H9 (cell line): ENCODE data around the gene SLC48A1. TPM values are rescaled to one million over a fixed set of nuclear protein-coding genes. Genes with fewer than 3 reads are reported as not detected.

Experiments
- DNase-seq: peaks from one replicate; pipeline ENCODE4 v3.0.0-alpha.2; 2017
- H2AFZ ChIP-seq: one replicate; pipeline ENCODE4 v1.6.1; 2013; ENCODE audit warnings: mild to moderate bottlenecking, low read length, control low read depth, moderate library complexity
- H2AK5ac ChIP-seq: 2 replicates; pipeline ENCODE4 v1.6.1; 2013; ENCODE audit warnings: low read length, control low read depth, mixed read lengths; ENCODE audit not compliant: insufficient read length
- H2BK120ac ChIP-seq: one replicate; pipeline ENCODE4 v1.6.1; 2013; ENCODE audit warnings: low read depth, mild to moderate bottlenecking, low read length, control low read depth, inconsistent platforms; ENCODE audit not compliant: poor library complexity, severe bottlenecking
- H2BK12ac ChIP-seq: 2 replicates; pipeline ENCODE4 v1.6.1; 2013; ENCODE audit warnings: low read length, control low read depth, mixed read lengths, low read depth; ENCODE audit not compliant: insufficient read length
- H2BK15ac ChIP-seq: 2 replicates; pipeline ENCODE4 v1.6.1; 2013; ENCODE audit warnings: low read depth, low read length, control low read depth
- H2BK20ac ChIP-seq: one replicate; pipeline ENCODE4 v1.6.1; 2013; ENCODE audit warnings: low read depth, mild to moderate bottlenecking, low read length, control low read depth, inconsistent platforms; ENCODE audit not compliant: poor library complexity, severe bottlenecking
- H2BK5ac ChIP-seq: 2 replicates; pipeline ENCODE4 v1.6.1; 2013; ENCODE audit warnings: low read length, control low read depth, mixed read lengths; ENCODE audit not compliant: insufficient read length
- H3K14ac ChIP-seq: 2 replicates; pipeline ENCODE4 v1.6.1; 2013; ENCODE audit warnings: low read length, control low read depth; ENCODE audit not compliant: insufficient read depth
- H3K18ac ChIP-seq: 2 replicates; pipeline ENCODE4 v1.6.1; 2013; ENCODE audit warnings: low read depth, mild to moderate bottlenecking, mixed read lengths, low read length, control low read depth; ENCODE audit not compliant: insufficient read length
- H3K23ac ChIP-seq: 2 replicates; pipeline ENCODE4 v1.6.1; 2013; ENCODE audit warnings: low read length, control low read depth, mixed read lengths, low read depth; ENCODE audit not compliant: insufficient read length
- H3K23me2 ChIP-seq: 2 replicates; pipeline ENCODE4 v1.6.1; 2013; ENCODE audit warnings: low read depth, mild to moderate bottlenecking, mixed read lengths, low read length, control low read depth; ENCODE audit not compliant: insufficient read length, poor library complexity, severe bottlenecking
- H3K27ac ChIP-seq: 2 replicates; pipeline ENCODE4 v1.5.1; 2013; ENCODE audit warnings: low read length, control low read depth, mixed read lengths, low read depth; ENCODE audit not compliant: insufficient read length
- H3K27me3 ChIP-seq: 2 replicates; pipeline ENCODE4 v1.6.1; 2013; ENCODE audit warnings: low read length, control low read depth, inconsistent platforms; ENCODE audit not compliant: insufficient read depth
- H3K4ac ChIP-seq: 2 replicates; pipeline ENCODE4 v1.6.1; 2013; ENCODE audit warnings: low read depth, mild to moderate bottlenecking, control low read depth, inconsistent platforms, low read length, moderate library complexity
- H3K4me1 ChIP-seq: 2 replicates; pipeline ENCODE4 v1.6.1; 2013; ENCODE audit warnings: low read length, control low read depth, inconsistent platforms; ENCODE audit not compliant: insufficient read depth
- H3K4me2 ChIP-seq: 2 replicates; pipeline ENCODE4 v1.6.1; 2013; ENCODE audit warnings: low read length, control low read depth, mixed read lengths; ENCODE audit not compliant: insufficient read length, insufficient read depth
- H3K56ac ChIP-seq: 2 replicates; pipeline ENCODE4 v1.6.1; 2013; ENCODE audit warnings: low read depth, mild to moderate bottlenecking, mixed read lengths, low read length, control low read depth; ENCODE audit not compliant: insufficient read length
- H3K79me1 ChIP-seq: 2 replicates; pipeline ENCODE4 v1.6.1; 2013; ENCODE audit warnings: low read depth, mild to moderate bottlenecking, moderate library complexity, low read length, control low read depth, inconsistent platforms; ENCODE audit not compliant: insufficient read depth, poor library complexity, severe bottlenecking
- H3K79me2 ChIP-seq: 2 replicates; pipeline ENCODE4 v1.6.1; 2013; ENCODE audit warnings: low read length, control low read depth, inconsistent platforms; ENCODE audit not compliant: insufficient read depth
- H3K9ac ChIP-seq: 2 replicates; pipeline ENCODE4 v1.6.1; 2013; ENCODE audit warnings: low read length, control low read depth, mixed read lengths; ENCODE audit not compliant: insufficient read length; ENCODE audit errors: extremely low read depth
- H3K9me3 ChIP-seq: one replicate; pipeline ENCODE4 v1.6.1; 2013; ENCODE audit warnings: low read depth, low read length, inconsistent platforms; ENCODE audit not compliant: control insufficient read depth
- H3T11ph ChIP-seq: one replicate; pipeline ENCODE4 v1.6.1; 2013; ENCODE audit warnings: mild to moderate bottlenecking, low read length, control low read depth, inconsistent platforms
- H4K20me1 ChIP-seq: one replicate; pipeline ENCODE4 v1.6.1; 2013; ENCODE audit not compliant: control insufficient read depth, insufficient read length, insufficient read depth
- H4K5ac ChIP-seq: 2 replicates; pipeline ENCODE4 v1.6.1; 2013; ENCODE audit warnings: low read depth, mild to moderate bottlenecking, mixed read lengths, low read length, control low read depth; ENCODE audit not compliant: insufficient read length
- H4K8ac ChIP-seq: replicated peaks from 2 replicates; pipeline ENCODE4 v1.6.1; 2013; ENCODE audit warnings: low read length, control low read depth, mixed read lengths, low read depth; ENCODE audit not compliant: insufficient read length
- H4K91ac ChIP-seq: 2 replicates; pipeline ENCODE4 v1.6.1; 2013; ENCODE audit warnings: low read depth, mild to moderate bottlenecking, moderate library complexity, mixed read lengths, low read length, control low read depth; ENCODE audit not compliant: insufficient read length
- H3K27ac Mint-ChIP-seq, 3 experiments: 2 replicates in 2 of 3; 3 replicates in 1 of 3; pipeline ENCODE4 v1.8.0; 2020 to 2021; ENCODE audit warnings: mixed read lengths in 3 of 3, mild to moderate bottlenecking in 1 of 3, moderate library complexity in 1 of 3
- H3K27me3 Mint-ChIP-seq: 2 replicates; pipeline ENCODE4 v1.8.0; 2021; ENCODE audit warnings: low read depth, mild to moderate bottlenecking, moderate library complexity, mixed read lengths
- H3K36me3 Mint-ChIP-seq, 3 experiments: 2 replicates in 2 of 3; 3 replicates in 1 of 3; pipeline ENCODE4 v1.8.0; 2020 to 2021; ENCODE audit warnings: low read depth in 3 of 3, mixed read lengths in 3 of 3; ENCODE audit not compliant: insufficient read depth in 1 of 3
- H3K4me1 Mint-ChIP-seq, 2 experiments: 2 replicates each; pipeline ENCODE4 v1.8.0; 2020; ENCODE audit warnings: mixed read lengths in 2 of 2
- H3K4me3 Mint-ChIP-seq, 2 experiments: 2 replicates in 1 of 2; 3 replicates in 1 of 2; pipeline ENCODE4 v1.8.0; 2020 to 2021; ENCODE audit warnings: mild to moderate bottlenecking in 2 of 2, mixed read lengths in 2 of 2, moderate library complexity in 1 of 2
- H3K9me3 Mint-ChIP-seq, 2 experiments: 2 replicates in 1 of 2; 3 replicates in 1 of 2; pipeline ENCODE4 v1.8.0; 2020; ENCODE audit warnings: mild to moderate bottlenecking in 2 of 2, mixed read lengths in 2 of 2, moderate library complexity in 1 of 2
- CTCF ChIP-seq: fragments of 200-600 bp; sonication (generic); conservative IDR thresholded peaks from 3 replicates; pipeline ENCODE4 v1.8.0; 2021; ENCODE audit warnings: antibody characterized with exemption, mild to moderate bottlenecking
- WGBS: extraction: QIAGEN DNeasy Blood & Tissue Kit; methylation state at CpG from one replicate; pipeline ENCODE4 v1.1.7; 2013; ENCODE audit warnings: missing lambda C conversion rate, low lambda C conversion rate, mixed read lengths; ENCODE audit not compliant: insufficient read length; ENCODE audit errors: extremely low coverage; 5-methylcytosine and 5-hydroxymethylcytosine counted together
- total RNA-seq: library from RNA; stranded (reverse); gene quantifications from 2 replicates; pipeline ENCODE4 v1.2.1, GENCODE V29; 2021

Gene SLC48A1
- total RNA-seq, 1 experiment from 2014 or later = 10.6 TPM

- H3K9me3 ChIP-seq = no peaks in the 10 kb centered on the region
- no peak overlapping the region for H2AK5ac ChIP-seq
- no peak overlapping the region for H4K5ac ChIP-seq
- H3K18ac ChIP-seq = no peak overlapping the region
- H3K4me2 ChIP-seq = no peak overlapping the region
- peaks cover 25 to 53% (median 51%) of the 10 kb centered on the region in 3 experiments; a peak in 6 of 7 replicates for H3K36me3 Mint-ChIP-seq
- H3K27ac Mint-ChIP-seq = no peak overlapping the region
- no peak overlapping the region for H3K4ac ChIP-seq
- no peak overlapping the region for H3K4me3 Mint-ChIP-seq
- no peak overlapping the region for H2BK120ac ChIP-seq
- no peaks in the 10 kb centered on the region for H3K79me2 ChIP-seq
- H3K56ac ChIP-seq = no peak overlapping the region
- H3K27ac ChIP-seq = no peak overlapping the region
- H2AFZ ChIP-seq = no peak overlapping the region
- no peaks in the 10 kb centered on the region for H3K27me3 Mint-ChIP-seq
- no peaks in the 10 kb centered on the region for H3K4me1 ChIP-seq
- no peak overlapping the region for H3K9ac ChIP-seq
- no peak overlapping the region for H2BK20ac ChIP-seq
- H2BK5ac ChIP-seq = no peak overlapping the region
- no CpG with 5 or more reads among the region's 9 CpGs for whole genome bisulfite sequencing
- H3K79me1 ChIP-seq = no peaks in the 10 kb centered on the region
- no peak overlapping the region for H4K91ac ChIP-seq
- H3T11ph ChIP-seq = no peak overlapping the region
- H4K20me1 ChIP-seq = peaks cover 2% of the 10 kb centered on the region
- H3K27me3 ChIP-seq = no peaks in the 10 kb centered on the region
- H3K9me3 Mint-ChIP-seq = no peaks in the 10 kb centered on the region; a peak in 1 of 5 replicates
- H4K8ac ChIP-seq = no peak overlapping the region
- H3K14ac ChIP-seq = no peak overlapping the region
- no peak overlapping the region for H2BK12ac ChIP-seq
- no peak overlapping the region for H2BK15ac ChIP-seq
- H3K23ac ChIP-seq = no peak overlapping the region
- H3K23me2 ChIP-seq = no peaks in the 10 kb centered on the region
- DNase-seq = no peak
- TF ChIP-seq CTCF = no peak
- peaks cover 2 to 18% of the 10 kb centered on the region in 2 experiments; a peak in 2 of 4 replicates for H3K4me1 Mint-ChIP-seq
Measured at GRCh38 chr12:47794679-47795078, 21.6 kb downstream of the SLC48A1 start.
